ENCODE results near the gene B3GNT7. TPM values are rescaled to one million over a fixed set of nuclear protein-coding genes. Genes with fewer than 3 reads are reported as not detected.

Gene B3GNT7
- total and polyA plus RNA-seq, 2 experiments from 2014 or later = 44.2 to 89.4 TPM

GRCh38 chr2:231384109-231384435, 11.4 kb upstream of the B3GNT7 start (continued):
- no peak for TF ChIP-seq REST (IDR thresholded peaks at IDR 0.05; ENCODE audit: unreplicated experiment)
- no peak for TF ChIP-seq POLR2AphosphoS5 (IDR thresholded peaks at IDR 0.05; ENCODE audit: low read depth)
- TF ChIP-seq ZNF331 (CRISPR knock-in tag; IDR thresholded peaks at IDR 0.05; ENCODE audit: low read depth) = no peak
- TF ChIP-seq ZNF114 (CRISPR knock-in tag; IDR thresholded peaks at IDR 0.05) = no peak
- TF ChIP-seq CTCF (conservative IDR thresholded peaks at IDR 0.05; ENCODE audit: low read depth in 2 of 2) = no peak
- no peak for TF ChIP-seq ETS1 (IDR thresholded peaks at IDR 0.05)
- no peak for TF ChIP-seq EZH2phosphoT487 (IDR thresholded peaks at IDR 0.05; ENCODE audit: unreplicated experiment)
- no peak for TF ChIP-seq CREB1 (CRISPR knock-in tag; IDR thresholded peaks at IDR 0.05; ENCODE audit: low read depth)

GRCh38 chr2:231384970-231385369, 10.5 kb upstream of the B3GNT7 start:
- Histone ChIP-seq H3K27ac (ENCODE audit: low read depth) (no peak overlapping the region), H3K27me3 (ENCODE audit: insufficient read depth) (no peaks in the 10 kb centered on the region), H3K4me1 (ENCODE audit: insufficient read depth) (no peaks in the 10 kb centered on the region), H3K36me3 (ENCODE audit: insufficient read depth) (no peaks in the 10 kb centered on the region; the same call in 1 of the 2 replicates), H3K9me2 (ENCODE audit: insufficient read depth) (no peaks in the 10 kb centered on the region), H2AFZ (no peak overlapping the region), H3F3A (replicated peaks; ENCODE audit: low read depth) (no peaks in the 10 kb centered on the region), H3K79me2 (replicated peaks; ENCODE audit: insufficient read depth) (no peaks in the 10 kb centered on the region), H3K4me2 (no peak overlapping the region), H4K20me1 (replicated peaks; ENCODE audit: insufficient read depth) (no peaks in the 10 kb centered on the region), H3K4me3 (no peak overlapping the region)
- Mint-ChIP-seq H3K4me3 (no peak overlapping the region), H3K9me3 (peaks cover 27% of the 10 kb centered on the region), H3K4me1 (peaks cover 19% of the 10 kb centered on the region), H3K27me3 (ENCODE audit: insufficient read depth, low read depth, poor library complexity) (peaks cover 18% of the 10 kb centered on the region), H3K27ac (no peak overlapping the region), H3K36me3 (ENCODE audit: low read depth) (peaks cover 13% of the 10 kb centered on the region)
- no peak for DNase-seq (ENCODE audit: low spot score)
- ATAC-seq = no peak
- no peak for TF ChIP-seq ZNF462 (CRISPR knock-in tag; IDR thresholded peaks at IDR 0.05)
- TF ChIP-seq EZH2 (IDR thresholded peaks at IDR 0.05; ENCODE audit: low read depth, unreplicated experiment) = no peak
- no peak for TF ChIP-seq POLR2AphosphoS5 (IDR thresholded peaks at IDR 0.05; ENCODE audit: low read depth)
- no peak for TF ChIP-seq STAT1 (IDR thresholded peaks at IDR 0.05; ENCODE audit: unreplicated experiment)
